Activated naive CD4-positive, alpha-beta T cell treated with anti-CD3 and anti-CD28 coated beads, Interleukin-2, amount 50 U/mL, for 72 hours (primary cell): ENCODE results near the gene CHMP2A. TPM values are rescaled to one million over a fixed set of nuclear protein-coding genes. Genes with fewer than 3 reads are reported as not detected.

Experiments used
- ATAC-seq, 2 donors: fragments of 150-1000 bp; cut with Tn5 transposase; 2 replicates each; pipeline ENCODE4 v1.10.0; 2021; ENCODE audit warnings: mild to moderate bottlenecking in 2 of 2, moderate library complexity in 2 of 2
- DNase-seq, 2 donors: peaks; one replicate each; pipeline ENCODE4 v3.0.0; 2021 to 2022; ENCODE audit warnings: low spot score in 2 of 2
- H3K27ac Mint-ChIP-seq, 2 donors: one replicate each; pipeline ENCODE4 v1.8.0; 2022; ENCODE audit warnings: mild to moderate bottlenecking in 2 of 2, mixed read lengths in 2 of 2
- H3K36me3 Mint-ChIP-seq, 2 donors: one replicate each; pipeline ENCODE4 v1.8.0; 2022; ENCODE audit warnings: mixed read lengths in 2 of 2
- H3K9me3 Mint-ChIP-seq, 2 donors: one replicate each; pipeline ENCODE4 v1.8.0; 2022; ENCODE audit warnings: mixed read lengths in 2 of 2
- total RNA-seq, 2 donors: library from RNA; stranded (reverse); gene quantifications; one replicate each; pipeline ENCODE4 v1.2.3, GENCODE V29; 2022

Gene CHMP2A
- total RNA-seq, 2 donors from 2014 or later = 112 to 114 TPM

DNA sequence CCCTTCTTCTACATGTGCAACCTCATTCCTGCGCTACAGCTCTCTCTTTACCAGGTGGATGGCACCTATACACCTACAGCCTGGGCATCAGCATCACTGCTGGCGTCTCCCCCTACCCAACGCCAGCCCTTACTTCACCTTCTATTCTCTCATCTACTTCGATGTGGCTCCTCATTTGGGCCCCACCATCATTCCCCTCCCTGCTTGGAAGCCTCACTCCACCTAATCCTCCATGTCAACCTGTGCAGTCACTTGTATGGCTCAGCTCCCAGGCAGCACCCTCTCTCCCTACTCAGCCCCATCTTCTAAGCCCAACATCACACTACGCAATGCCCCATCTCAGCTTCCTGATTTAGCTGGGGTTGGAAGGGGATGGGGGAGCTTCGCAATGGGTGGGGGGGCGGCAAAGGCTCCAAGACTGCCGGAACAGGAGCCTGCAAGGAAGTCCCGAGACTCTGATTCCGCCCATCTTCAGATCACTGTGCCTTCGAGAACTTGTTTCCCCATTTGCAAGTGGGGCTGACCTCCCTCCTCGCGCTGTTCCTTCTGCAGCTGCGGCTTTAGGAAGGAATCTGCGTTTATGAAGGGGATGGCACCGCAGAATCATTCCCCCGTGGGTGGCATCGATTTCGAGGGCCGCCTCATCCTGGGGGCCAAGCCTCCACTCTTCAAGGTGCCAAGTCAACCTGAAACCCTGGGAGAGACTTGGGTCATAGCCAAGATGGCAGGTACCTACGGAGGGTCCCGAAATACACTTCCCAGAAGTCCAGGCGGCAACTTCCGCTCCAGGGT is 17.3 kb upstream of the CHMP2A start:
- peak overlapping the region; percentile 98 to 100 for H3K27ac Mint-ChIP-seq
- DNase-seq = peak; percentile 1 to 52
- no peaks in the 10 kb centered on the region for H3K9me3 Mint-ChIP-seq
- no peak for ATAC-seq
- peaks cover 4% of the 10 kb centered on the region in 2 donors for H3K36me3 Mint-ChIP-seq

GRCh38 chr19:58571575-58571947 is 16.7 kb upstream of the CHMP2A start:
- no peak for ATAC-seq
- Mint-ChIP-seq H3K9me3 (no peaks in the 10 kb centered on the region), H3K36me3 (peaks cover 4 to 6% of the 10 kb centered on the region in 2 donors), H3K27ac (peak overlapping the region; percentile 98 to 100)
- DNase-seq = peak; percentile 2 to 49

GRCh38 chr19:58570770-58571574 is 16.1 kb upstream of the CHMP2A start:
- Mint-ChIP-seq H3K9me3 (no peaks in the 10 kb centered on the region), H3K27ac (peak overlapping the region in 1 of 2 donors; percentile 100), H3K36me3 (peaks cover 4 to 9% of the 10 kb centered on the region in 2 donors)
- ATAC-seq = no peak
- peak; percentile 1 to 55 for DNase-seq

- peak; percentile 1 to 53 for DNase-seq
- Mint-ChIP-seq H3K9me3 (no peaks in the 10 kb centered on the region), H3K36me3 (peaks cover 4 to 9% of the 10 kb centered on the region in 2 donors), H3K27ac (peak overlapping the region in 1 of 2 donors; percentile 88)
- ATAC-seq = no peak
Measured at GRCh38 chr19:58569943-58570670, 15.2 kb upstream of the CHMP2A start.

DNA sequence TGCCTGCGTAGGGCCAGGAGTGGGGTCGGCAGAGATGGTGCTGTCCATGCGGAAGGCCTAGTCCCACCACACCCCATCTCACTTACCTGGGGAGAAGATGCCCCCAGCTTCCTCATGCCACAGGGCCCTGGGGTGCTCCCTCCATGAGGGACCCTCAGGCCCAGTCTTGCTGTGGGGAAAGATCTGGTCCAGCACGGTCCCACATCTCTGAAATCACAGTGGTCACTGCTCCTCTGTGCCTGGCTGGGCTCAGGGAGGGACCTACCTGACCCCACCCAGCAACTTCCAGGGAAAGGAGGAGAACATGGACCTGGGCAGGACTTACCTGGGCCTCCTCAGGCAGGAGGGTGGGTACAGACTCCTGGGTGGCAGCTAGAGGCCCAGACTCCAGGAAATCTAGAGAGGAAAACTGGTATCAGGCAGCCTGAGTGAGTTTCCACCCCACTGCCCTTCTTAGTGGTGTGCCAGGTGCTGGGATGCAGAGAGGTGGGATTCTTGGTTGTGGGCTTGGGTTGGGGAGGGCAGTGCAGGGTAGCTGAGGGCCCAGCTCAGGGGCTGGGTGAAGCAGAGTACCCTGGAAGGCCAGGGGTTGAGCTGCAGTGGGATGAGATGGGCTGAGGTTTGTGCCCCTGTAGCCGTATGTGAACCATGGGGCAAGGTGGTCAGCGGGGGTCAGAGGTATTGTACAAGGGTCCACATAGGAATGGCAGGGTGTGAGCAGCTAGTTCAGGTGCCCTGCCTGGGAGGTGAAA is 14.5 kb upstream of the CHMP2A start:
- no peak for ATAC-seq
- Mint-ChIP-seq H3K27ac (peak overlapping the region; percentile 64 to 88), H3K36me3 (peaks cover 4 to 9% of the 10 kb centered on the region in 2 donors)

DNA sequence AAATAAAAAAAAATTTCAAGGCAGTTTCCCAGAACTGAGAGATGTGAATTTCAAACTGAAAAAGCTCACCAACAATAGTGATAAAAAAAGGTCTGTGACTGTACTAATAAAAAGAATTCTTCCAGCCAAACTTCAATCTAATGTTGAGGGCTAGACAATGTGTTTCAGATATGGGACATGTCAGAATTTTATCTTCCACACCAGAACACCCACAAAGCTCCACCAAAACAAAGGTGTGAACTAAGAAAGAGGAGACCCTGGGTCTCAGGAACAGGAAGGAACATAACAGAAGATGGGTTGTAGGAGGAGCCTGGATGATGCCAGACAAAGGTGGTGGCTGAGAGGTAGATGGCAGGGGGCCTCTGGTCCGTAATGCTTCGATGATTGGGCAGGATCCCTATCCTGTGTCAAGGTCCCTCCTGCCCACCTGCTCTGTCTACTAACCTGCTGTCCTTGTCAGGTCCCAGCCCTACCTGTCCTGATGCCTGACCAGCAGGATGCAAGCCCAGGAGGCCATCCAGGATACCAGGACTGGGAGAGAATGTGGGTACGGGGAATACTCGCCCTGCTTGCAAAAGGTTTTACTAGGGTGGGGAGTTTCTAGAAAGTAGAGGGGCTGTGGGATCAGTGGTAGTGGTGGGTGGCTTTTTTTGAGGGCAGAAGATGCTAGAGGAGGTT is 13.7 kb upstream of the CHMP2A start:
- DNase-seq (peak; percentile 1 to 42), ATAC-seq (no peak)
- Mint-ChIP-seq H3K9me3 (no peaks in the 10 kb centered on the region), H3K36me3 (peaks cover 4 to 14% of the 10 kb centered on the region in 2 donors), H3K27ac (peak overlapping the region in 1 of 2 donors; percentile 64)

More for the DNA sequence above, 14.5 kb upstream of the CHMP2A start:
- peak; percentile 1 to 52 for DNase-seq
- H3K9me3 Mint-ChIP-seq = no peaks in the 10 kb centered on the region

- H3K27ac Mint-ChIP-seq = no peak overlapping the region
- no peak for ATAC-seq
- no peak for DNase-seq
- peaks cover 4 to 14% of the 10 kb centered on the region in 2 donors for H3K36me3 Mint-ChIP-seq
- H3K9me3 Mint-ChIP-seq = no peaks in the 10 kb centered on the region
Measured at GRCh38 chr19:58566989-58567388, 12.1 kb upstream of the CHMP2A start.

GRCh38 chr19:58563823-58564222 is 8.9 kb upstream of the CHMP2A start:
- Mint-ChIP-seq H3K36me3 (peaks cover 19 to 24% of the 10 kb centered on the region in 2 donors), H3K27ac (peak overlapping the region in 1 of 2 donors; percentile 95), H3K9me3 (no peaks in the 10 kb centered on the region)
- peak in 1 of 2 donors; percentile 51 for DNase-seq
- no peak for ATAC-seq

GRCh38 chr19:58563034-58563573 is 8.2 kb upstream of the CHMP2A start:
- Mint-ChIP-seq H3K36me3 (peaks cover 20 to 25% of the 10 kb centered on the region in 2 donors), H3K27ac (peak overlapping the region in 1 of 2 donors; percentile 95), H3K9me3 (no peaks in the 10 kb centered on the region)
- ATAC-seq (no peak), DNase-seq (no peak)

DNA sequence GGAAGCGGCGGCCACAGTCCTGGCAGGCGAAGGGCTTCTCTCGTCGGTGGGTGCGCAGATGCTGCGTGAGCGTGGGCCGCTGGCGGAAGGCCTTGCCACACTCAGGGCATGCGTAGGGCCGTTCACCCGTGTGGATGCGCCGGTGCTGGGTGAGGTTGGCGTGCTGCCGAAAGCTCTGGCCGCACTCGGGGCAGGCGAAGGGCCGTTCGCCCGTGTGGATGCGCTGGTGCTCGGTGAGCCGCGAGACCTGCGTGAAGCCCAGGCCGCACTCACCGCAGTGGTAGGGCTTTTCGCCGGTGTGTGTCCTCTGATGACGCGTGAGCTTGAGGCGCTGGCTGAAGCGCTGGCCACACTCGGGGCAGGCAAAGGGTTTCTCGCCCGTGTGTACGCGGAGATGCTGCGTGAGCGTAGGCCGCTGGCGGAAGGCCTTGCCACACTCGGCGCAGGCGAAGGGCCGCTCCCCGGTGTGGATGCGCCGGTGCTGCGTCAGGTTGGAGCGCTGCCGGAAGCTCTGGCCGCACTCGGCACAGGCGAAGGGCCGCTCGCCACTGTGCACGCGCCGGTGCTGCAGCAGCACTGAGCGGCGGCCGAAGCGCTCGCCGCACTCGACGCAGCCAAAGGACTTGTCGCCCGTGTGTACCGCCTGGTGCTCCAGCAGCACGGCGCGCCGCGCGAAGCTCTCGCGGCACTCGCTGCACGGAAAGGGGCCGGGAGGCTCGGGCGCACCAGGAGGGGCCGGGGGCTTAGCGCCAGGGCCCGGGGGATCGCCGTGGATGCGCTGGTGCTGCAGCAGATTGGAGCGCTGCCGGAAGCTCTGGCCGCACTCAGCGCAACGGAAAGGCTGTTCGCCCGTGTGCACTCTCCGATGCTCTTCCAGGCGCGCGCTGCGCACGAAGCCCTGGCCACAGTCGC is 7.5 kb upstream of the CHMP2A start:
- ATAC-seq (peak in 1 of 2 donors; percentile 16), DNase-seq (peak in 1 of 2 donors; percentile 43)
- Mint-ChIP-seq H3K9me3 (no peaks in the 10 kb centered on the region), H3K27ac (peak overlapping the region; percentile 36 to 75), H3K36me3 (peaks cover 27 to 32% of the 10 kb centered on the region in 2 donors)

DNA sequence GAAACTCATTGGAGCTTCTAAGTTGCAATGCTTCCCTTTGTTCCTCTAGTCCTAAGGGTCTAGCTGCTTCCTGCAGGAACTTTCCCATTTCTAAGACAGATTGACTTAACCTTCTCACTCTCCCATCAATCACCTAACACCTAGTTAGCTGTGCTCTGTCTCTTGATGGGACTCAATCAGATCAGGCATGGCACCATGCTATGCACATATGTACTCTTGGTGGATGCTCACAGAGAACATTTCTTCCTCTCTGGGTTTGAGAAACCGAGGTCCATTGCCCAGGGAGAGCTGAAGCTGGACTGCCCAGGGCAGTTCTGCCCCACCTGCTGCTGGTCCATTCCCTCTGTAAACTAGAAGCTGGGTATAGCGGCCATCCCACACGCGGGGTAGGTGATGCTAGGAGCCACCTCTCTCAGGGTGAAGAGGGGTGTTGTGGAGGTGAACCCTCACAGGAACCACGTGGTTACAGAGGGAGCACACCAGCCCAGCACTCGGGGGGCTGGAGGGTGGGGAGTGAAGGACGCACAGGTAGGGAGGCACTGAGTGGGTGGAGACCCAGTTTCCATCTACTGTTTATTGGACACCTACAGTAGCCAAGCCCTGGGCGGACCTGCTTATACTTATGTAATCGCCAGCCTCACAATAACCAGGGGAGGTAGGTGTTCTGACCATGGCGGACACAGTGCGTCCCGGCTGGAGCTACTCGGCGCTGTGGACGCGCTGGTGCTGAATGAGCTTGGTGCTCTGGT is 6.6 kb upstream of the CHMP2A start:
- Mint-ChIP-seq H3K27ac (peak overlapping the region; percentile 36 to 75), H3K36me3 (peaks cover 33 to 40% of the 10 kb centered on the region in 2 donors)

GRCh38 chr19:58560921-58561320 is 6.0 kb upstream of the CHMP2A start:
- no peak overlapping the region for H3K27ac Mint-ChIP-seq
- peaks cover 36 to 46% of the 10 kb centered on the region in 2 donors for H3K36me3 Mint-ChIP-seq
- H3K9me3 Mint-ChIP-seq = no peaks in the 10 kb centered on the region
- DNase-seq (no peak), ATAC-seq (no peak)

More for the DNA sequence above, 6.6 kb upstream of the CHMP2A start:
- no peak for DNase-seq
- no peaks in the 10 kb centered on the region for H3K9me3 Mint-ChIP-seq
- ATAC-seq = no peak

- DNase-seq = no peak
- H3K27ac Mint-ChIP-seq = peak overlapping the region; percentile 98 to 100
- no peak for ATAC-seq
- H3K9me3 Mint-ChIP-seq = no peaks in the 10 kb centered on the region
- H3K36me3 Mint-ChIP-seq = peaks cover 39 to 50% of the 10 kb centered on the region in 2 donors
Measured at GRCh38 chr19:58560007-58560887, 5.3 kb upstream of the CHMP2A start.
